Keratinocyte (primary cell): ENCODE measurements around the gene CAPZA2. TPM values are rescaled to one million over a fixed set of nuclear protein-coding genes. Genes with fewer than 3 reads are reported as not detected.

Experiments used
- DNase-seq: peaks from one replicate; pipeline ENCODE4 v3.0.0-alpha.2; 2011; ENCODE audit warnings: low read depth, missing footprints, low spot score
- FAIRE-seq: peaks from 2 replicates; lab custom pipeline; 2011; peaks lifted over from hg19 to GRCh38; lab: Jason Lieb, UNC
- H2AFZ ChIP-seq: 2 replicates; pipeline ENCODE4 v1.6.0; 2012; ENCODE audit warnings: low read length, control low read depth, inconsistent platforms; ENCODE audit not compliant: control insufficient read depth
- H3K27ac ChIP-seq: 2 replicates; pipeline ENCODE4 v1.5.1; 2011; ENCODE audit warnings: low read length; ENCODE audit not compliant: control insufficient read depth, insufficient read depth
- H3K27me3 ChIP-seq: 3 replicates; pipeline ENCODE4 v1.6.0; 2011; ENCODE audit warnings: low read length; ENCODE audit not compliant: control insufficient read depth, insufficient read depth; ENCODE audit errors: extremely low read depth
- H3K36me3 ChIP-seq, 2 experiments: 2 replicates in 1 of 2; 3 replicates in 1 of 2; pipeline ENCODE4 v1.5.1; 2011; ENCODE audit warnings: low read length in 2 of 2, mild to moderate bottlenecking in 1 of 2; ENCODE audit not compliant: control insufficient read depth in 2 of 2, insufficient read depth in 2 of 2; ENCODE audit errors: extremely low read depth in 1 of 2
- H3K4me1 ChIP-seq: 3 replicates; pipeline ENCODE4 v1.5.1; 2011; ENCODE audit warnings: low read length; ENCODE audit not compliant: control insufficient read depth, insufficient read depth; ENCODE audit errors: extremely low read depth
- H3K4me2 ChIP-seq: 3 replicates; pipeline ENCODE4 v1.6.0; 2011; ENCODE audit warnings: low read depth, low read length; ENCODE audit not compliant: control insufficient read depth, insufficient read depth; ENCODE audit errors: extremely low read depth
- H3K4me3 ChIP-seq, 3 experiments: fragments of 200-600 bp in 1 of 3; sonication (generic) in 1 of 3; 2 replicates in 2 of 3; 3 replicates in 1 of 3; pipeline ENCODE4 v1.5.1; 2011 to 2016; ENCODE audit warnings: low read length in 3 of 3, mild to moderate bottlenecking in 3 of 3, control low read depth in 2 of 3, inconsistent platforms in 1 of 3, low read depth in 1 of 3, mixed read lengths in 1 of 3, mixed run types in 1 of 3, moderate library complexity in 1 of 3; ENCODE audit not compliant: control insufficient read depth in 2 of 3, insufficient read depth in 2 of 3; ENCODE audit errors: extremely low read depth in 1 of 3
- H3K79me2 ChIP-seq: 2 replicates; pipeline ENCODE4 v1.6.0; 2012; ENCODE audit warnings: low read length; ENCODE audit not compliant: control insufficient read depth, insufficient read depth
- H3K9ac ChIP-seq: 3 replicates; pipeline ENCODE4 v1.6.0; 2011; ENCODE audit warnings: low read length; ENCODE audit not compliant: control insufficient read depth, insufficient read depth; ENCODE audit errors: extremely low read depth
- H3K9me1 ChIP-seq: 3 replicates; pipeline ENCODE4 v1.6.0; 2011; ENCODE audit warnings: low read length; ENCODE audit not compliant: control insufficient read depth, insufficient read depth; ENCODE audit errors: extremely low read depth
- H3K9me3 ChIP-seq: 2 replicates; pipeline ENCODE4 v1.5.1; 2012; ENCODE audit warnings: low read depth, low read length; ENCODE audit not compliant: control insufficient read depth
- H4K20me1 ChIP-seq: 3 replicates; pipeline ENCODE4 v1.6.0; 2011; ENCODE audit warnings: low read length; ENCODE audit not compliant: control insufficient read depth, insufficient read depth; ENCODE audit errors: extremely low read depth
- EZH2 ChIP-seq: IDR thresholded peaks from one replicate; pipeline ENCODE4 v1.6.1; 2012; ENCODE audit warnings: inconsistent platforms, mild to moderate bottlenecking, low read length, moderate library complexity
- dilution Hi-C: fragments of 300-500 bp; cut with MboI; formaldehyde crosslinking; loops from one replicate; pipeline ENCODE4 v1.7.0; 2020; ENCODE audit warnings: low sequenced_read_pairs; ENCODE audit not compliant: extremely low pct_ligation_motif_present
- polyA plus RNA-seq, 5 experiments: library from polyadenylated mRNA; depleted of rRNA in 3 of 5; stranded (reverse) in 3 of 5; stranded (forward) in 1 of 5; unstranded in 1 of 5; fragments of >200 nt; gene quantifications; 1 replicate in 1 of 5; 2 replicates in 3 of 5; 3 replicates in 1 of 5; pipeline versions ENCODE4 v1.2.1 to v1.2.3, GENCODE V29; 2011 to 2012; ENCODE audit warnings: missing spikeins in 2 of 5, low read depth in 1 of 5, low replicate concordance in 1 of 5
- TF ChIP-seq, protein P1 (sequence below), 3 experiments: IDR thresholded peaks in 1 of 3; conservative IDR thresholded peaks in 1 of 3; optimal IDR thresholded peaks in 1 of 3; 2 replicates in 2 of 3; 3 replicates in 1 of 3; pipeline versions ENCODE3 to v1.5.1; 2011; ENCODE audit warnings: low read length in 3 of 3, mild to moderate bottlenecking in 3 of 3, moderate library complexity in 2 of 3, control low read depth in 1 of 3, inconsistent platforms in 1 of 3; ENCODE audit not compliant: insufficient read depth in 2 of 3; ENCODE audit errors: extremely low read depth in 1 of 3

Gene CAPZA2
- polyA plus RNA-seq, 1 donor (not counting 4 experiments of a cell fraction or from before 2014, with no cell fraction given) = 150 TPM

DNA sequence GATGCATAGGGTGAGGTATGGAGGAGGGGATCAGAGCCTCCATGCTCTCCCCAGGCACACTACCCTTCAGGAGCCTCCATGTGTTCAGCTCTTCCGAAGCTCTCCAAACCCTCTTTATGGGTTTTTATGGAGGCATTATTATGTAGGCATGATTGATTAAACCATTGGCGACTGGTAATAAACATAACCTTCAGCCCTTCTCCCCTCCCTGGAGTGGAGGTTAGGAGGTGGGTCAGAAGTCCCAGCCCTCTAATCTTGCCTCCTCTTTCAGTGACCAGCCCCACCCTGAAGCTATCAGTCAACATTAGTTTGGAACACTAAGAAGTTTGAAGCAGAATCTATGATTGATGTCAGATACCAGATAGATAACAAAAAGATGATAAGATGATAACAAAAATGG lies 23.3 kb downstream of the CAPZA2 start:
- H3K9me3 ChIP-seq = no peaks in the 10 kb centered on the region
- FAIRE-seq = no peak
- no peak overlapping the region for H3K4me3 ChIP-seq
- no peak overlapping the region for H3K27ac ChIP-seq
- no peak overlapping the region for H2AFZ ChIP-seq
- H4K20me1 ChIP-seq = peaks cover 5% of the 10 kb centered on the region
- no peak for DNase-seq
- H3K79me2 ChIP-seq = peaks cover 76% of the 10 kb centered on the region
- no peaks in the 10 kb centered on the region for H3K36me3 ChIP-seq
- no peak overlapping the region for H3K4me2 ChIP-seq
- no peaks in the 10 kb centered on the region for H3K9me1 ChIP-seq
- H3K9ac ChIP-seq = no peak overlapping the region
- H3K4me1 ChIP-seq = no peaks in the 10 kb centered on the region
- dilution Hi-C loops = no loop called here
- TF ChIP-seq, protein P1, sequence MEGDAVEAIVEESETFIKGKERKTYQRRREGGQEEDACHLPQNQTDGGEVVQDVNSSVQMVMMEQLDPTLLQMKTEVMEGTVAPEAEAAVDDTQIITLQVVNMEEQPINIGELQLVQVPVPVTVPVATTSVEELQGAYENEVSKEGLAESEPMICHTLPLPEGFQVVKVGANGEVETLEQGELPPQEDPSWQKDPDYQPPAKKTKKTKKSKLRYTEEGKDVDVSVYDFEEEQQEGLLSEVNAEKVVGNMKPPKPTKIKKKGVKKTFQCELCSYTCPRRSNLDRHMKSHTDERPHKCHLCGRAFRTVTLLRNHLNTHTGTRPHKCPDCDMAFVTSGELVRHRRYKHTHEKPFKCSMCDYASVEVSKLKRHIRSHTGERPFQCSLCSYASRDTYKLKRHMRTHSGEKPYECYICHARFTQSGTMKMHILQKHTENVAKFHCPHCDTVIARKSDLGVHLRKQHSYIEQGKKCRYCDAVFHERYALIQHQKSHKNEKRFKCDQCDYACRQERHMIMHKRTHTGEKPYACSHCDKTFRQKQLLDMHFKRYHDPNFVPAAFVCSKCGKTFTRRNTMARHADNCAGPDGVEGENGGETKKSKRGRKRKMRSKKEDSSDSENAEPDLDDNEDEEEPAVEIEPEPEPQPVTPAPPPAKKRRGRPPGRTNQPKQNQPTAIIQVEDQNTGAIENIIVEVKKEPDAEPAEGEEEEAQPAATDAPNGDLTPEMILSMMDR (optimal IDR thresholded peaks at IDR 0.05 in 1 of 3, IDR thresholded peaks at IDR 0.05 in 1 of 3, conservative IDR thresholded peaks at IDR 0.05 in 1 of 3; ENCODE audit: extremely low read depth in 1 of 3, insufficient read depth in 2 of 3, low read length in 3 of 3) = no peak
- no peak for TF ChIP-seq EZH2
- no peaks in the 10 kb centered on the region for H3K27me3 ChIP-seq

DNA sequence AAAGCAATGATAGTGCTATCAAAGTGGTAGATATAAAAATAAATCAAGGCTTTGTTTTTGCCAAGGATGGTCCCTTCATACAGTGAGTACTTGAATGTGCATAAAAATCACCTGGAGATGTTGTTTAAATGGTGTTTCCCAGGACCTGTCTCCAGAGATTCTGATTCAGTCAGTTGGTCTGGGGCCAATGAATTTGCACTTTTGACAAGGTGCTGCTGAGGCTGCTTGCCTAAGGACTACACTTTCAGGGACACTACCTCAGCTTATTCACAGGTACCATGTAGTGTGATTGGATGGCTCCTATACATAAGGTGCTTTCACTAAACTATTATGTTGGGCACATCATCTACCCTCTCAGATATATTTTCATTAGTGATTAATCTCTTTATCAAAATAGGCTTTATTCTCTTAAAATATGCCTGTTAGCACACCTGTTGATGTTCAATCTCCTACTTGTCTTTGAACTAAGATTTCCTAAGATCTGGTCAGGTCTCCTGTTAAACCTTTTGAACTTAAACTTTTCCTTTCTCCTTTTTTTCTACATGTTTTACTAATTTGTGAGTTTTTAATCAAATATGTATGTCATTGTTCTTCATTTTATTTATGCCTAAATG lies 24.3 kb downstream of the CAPZA2 start:
- H3K4me2 ChIP-seq = no peak overlapping the region
- no peak overlapping the region for H3K9ac ChIP-seq
- FAIRE-seq = no peak
- H3K4me1 ChIP-seq = no peaks in the 10 kb centered on the region
- H3K36me3 ChIP-seq = no peaks in the 10 kb centered on the region
- peaks cover 5% of the 10 kb centered on the region for H4K20me1 ChIP-seq
- H3K9me3 ChIP-seq = no peaks in the 10 kb centered on the region
- no peak for TF ChIP-seq EZH2
- TF ChIP-seq, protein P1 (optimal IDR thresholded peaks at IDR 0.05 in 1 of 3, IDR thresholded peaks at IDR 0.05 in 1 of 3, conservative IDR thresholded peaks at IDR 0.05 in 1 of 3; ENCODE audit: extremely low read depth in 1 of 3, insufficient read depth in 2 of 3, low read length in 3 of 3) = no peak
- H2AFZ ChIP-seq = no peak overlapping the region
- no peaks in the 10 kb centered on the region for H3K27me3 ChIP-seq
- no peak for DNase-seq
- H3K4me3 ChIP-seq = no peak overlapping the region
- no peak overlapping the region for H3K27ac ChIP-seq
- peaks cover 71% of the 10 kb centered on the region for H3K79me2 ChIP-seq
- no peaks in the 10 kb centered on the region for H3K9me1 ChIP-seq
- dilution Hi-C loops = no loop called here
